H1 (cell line): ENCODE data around the gene EN1. TPM values are rescaled to one million over a fixed set of nuclear protein-coding genes. Genes with fewer than 3 reads are reported as not detected.

Source experiments
- CTCF ChIA-PET: fragments of 300-600 bp; sonication (Branson Sonifier 250); formaldehyde crosslinking; loops from one replicate; lab custom pipeline; 2021; ENCODE audit not compliant: partially characterized antibody; lab: Charles Lee
- POLR2A ChIA-PET: fragments of 300-600 bp; sonication (Branson Sonifier 250); formaldehyde crosslinking; loops from one replicate; lab custom pipeline; 2021; ENCODE audit warnings: inconsistent platforms; ENCODE audit not compliant: partially characterized antibody; lab: Charles Lee
- DNase-seq, 2 experiments: peaks; one replicate each; pipeline versions ENCODE4 v3.0.0 to v3.0.0-alpha.2; 2010 to 2022; ENCODE audit warnings: low spot score in 2 of 2, low read depth in 1 of 2, mixed read lengths in 1 of 2
- FAIRE-seq: peaks from 2 replicates; lab custom pipeline; 2011; peaks lifted over from hg19 to GRCh38; lab: Jason Lieb, UNC
- H2AFZ ChIP-seq: 2 replicates; pipeline ENCODE4 v1.8.1; 2012; ENCODE audit warnings: low read length, inconsistent platforms
- H2AK5ac ChIP-seq: 2 replicates; pipeline ENCODE4 v1.6.1; 2013; ENCODE audit warnings: low read depth, low read length
- H2BK120ac ChIP-seq: replicated peaks from 2 replicates; pipeline ENCODE3; 2013; ENCODE audit warnings: low read depth, low read length, inconsistent platforms
- H2BK12ac ChIP-seq: 2 replicates; pipeline ENCODE4 v1.6.1; 2013; ENCODE audit warnings: low read depth, low read length
- H2BK15ac ChIP-seq: 2 replicates; pipeline ENCODE4 v1.6.1; 2013; ENCODE audit warnings: low read length
- H2BK20ac ChIP-seq: 2 replicates; pipeline ENCODE4 v1.6.1; 2013; ENCODE audit warnings: low read length
- H2BK5ac ChIP-seq: 2 replicates; pipeline ENCODE4 v1.6.1; 2013; ENCODE audit warnings: low read depth, low read length
- H3K14ac ChIP-seq: 2 replicates; pipeline ENCODE4 v1.6.1; 2013; ENCODE audit warnings: inconsistent platforms; ENCODE audit not compliant: insufficient read length
- H3K18ac ChIP-seq: 2 replicates; pipeline ENCODE4 v1.6.1; 2013; ENCODE audit warnings: low read length; ENCODE audit errors: extremely low read depth
- H3K23ac ChIP-seq: 2 replicates; pipeline ENCODE4 v1.6.1; 2013; ENCODE audit warnings: inconsistent platforms; ENCODE audit not compliant: insufficient read length
- H3K23me2 ChIP-seq: 2 replicates; pipeline ENCODE4 v1.6.1; 2013; ENCODE audit warnings: low read depth, low read length
- H3K27ac ChIP-seq: 2 replicates; pipeline ENCODE4 v1.6.1; 2011; ENCODE audit warnings: low read depth, low read length, inconsistent platforms
- H3K27me3 ChIP-seq, 4 experiments: replicated peaks in 1 of 4; 1 replicate in 1 of 4; 2 replicates in 3 of 4; pipeline versions ENCODE4 v1.6.1 to v1.8.1; 2011 to 2013; ENCODE audit warnings: low read length in 3 of 4, mild to moderate bottlenecking in 3 of 4, inconsistent platforms in 2 of 4, mixed read lengths in 2 of 4, moderate library complexity in 1 of 4; ENCODE audit not compliant: control insufficient read depth in 3 of 4, insufficient read depth in 3 of 4; ENCODE audit errors: extremely low read depth in 1 of 4
- H3K36me3 ChIP-seq, 4 experiments: 2 replicates each; pipeline versions ENCODE4 v1.6.1 to v1.8.1; 2011 to 2013; ENCODE audit warnings: mild to moderate bottlenecking in 4 of 4, low read length in 3 of 4, moderate library complexity in 2 of 4, control low read depth in 1 of 4, inconsistent platforms in 1 of 4; ENCODE audit not compliant: insufficient read depth in 4 of 4, control insufficient read depth in 2 of 4
- H3K4ac ChIP-seq: replicated peaks from 2 replicates; pipeline ENCODE3; 2013; ENCODE audit warnings: low read length, low read depth, mixed read lengths, inconsistent platforms; ENCODE audit not compliant: insufficient read length
- H3K4me1 ChIP-seq, 4 experiments: replicated peaks in 1 of 4; 1 replicate in 1 of 4; 2 replicates in 3 of 4; pipeline versions ENCODE4 v1.6.1 to v1.8.1; 2011 to 2013; ENCODE audit warnings: low read length in 3 of 4, inconsistent platforms in 2 of 4, mixed read lengths in 1 of 4; ENCODE audit not compliant: insufficient read depth in 4 of 4, control insufficient read depth in 3 of 4
- H3K4me2 ChIP-seq, 2 experiments: 2 replicates each; pipeline versions ENCODE4 v1.6.1 to v1.8.1; 2011 to 2013; ENCODE audit warnings: low read depth in 2 of 2, low read length in 2 of 2, control low read depth in 1 of 2, inconsistent platforms in 1 of 2, mild to moderate bottlenecking in 1 of 2; ENCODE audit not compliant: insufficient read depth in 1 of 2
- H3K4me3 ChIP-seq, 4 experiments: fragments of 200-600, 300-600 bp in 1 of 4; sonication (generic), shearing (Covaris generic), sonication (Bioruptor Twin) in 1 of 4; 2 replicates each; pipeline versions ENCODE4 v1.5.1 to v1.8.1; 2011 to 2016; ENCODE audit warnings: low read length in 4 of 4, low read depth in 3 of 4, control low read depth in 2 of 4, inconsistent platforms in 2 of 4, mild to moderate bottlenecking in 2 of 4, mixed read lengths in 1 of 4, moderate library complexity in 1 of 4; ENCODE audit not compliant: insufficient read depth in 2 of 4; ENCODE audit errors: extremely low read depth in 1 of 4
- H3K56ac ChIP-seq: replicated peaks from 2 replicates; pipeline ENCODE3; 2013; ENCODE audit warnings: low read depth, mild to moderate bottlenecking, mixed read lengths, low read length, inconsistent platforms; ENCODE audit not compliant: insufficient read length
- H3K79me1 ChIP-seq: 2 replicates; pipeline ENCODE4 v1.6.1; 2013; ENCODE audit warnings: low read depth, low read length, control low read depth
- H3K79me2 ChIP-seq, 2 experiments: 2 replicates each; pipeline versions ENCODE4 v1.6.1 to v1.8.1; 2012 to 2013; ENCODE audit warnings: low read length in 2 of 2, mild to moderate bottlenecking in 2 of 2, inconsistent platforms in 1 of 2; ENCODE audit not compliant: insufficient read depth in 2 of 2, control insufficient read depth in 1 of 2
- H3K9ac ChIP-seq, 4 experiments: replicated peaks in 1 of 4; 1 replicate in 1 of 4; 2 replicates in 3 of 4; pipeline versions ENCODE4 v1.6.1 to v1.8.1; 2011 to 2013; ENCODE audit warnings: low read depth in 3 of 4, low read length in 3 of 4, control low read depth in 2 of 4, mild to moderate bottlenecking in 2 of 4, moderate library complexity in 2 of 4, inconsistent platforms in 1 of 4; ENCODE audit errors: extremely low read depth in 1 of 4
- H3K9me3 ChIP-seq, 2 experiments: 2 replicates each; pipeline versions ENCODE4 v1.6.1 to v1.8.1; 2012 to 2013; ENCODE audit warnings: mild to moderate bottlenecking in 2 of 2, moderate library complexity in 2 of 2, control low read depth in 1 of 2, inconsistent platforms in 1 of 2, low read depth in 1 of 2, low read length in 1 of 2, mixed read lengths in 1 of 2; ENCODE audit not compliant: insufficient read depth in 2 of 2
- H4K20me1 ChIP-seq, 2 experiments: replicated peaks in 1 of 2; 2 replicates each; pipeline versions ENCODE3 to v1.8.1; 2011 to 2013; ENCODE audit warnings: inconsistent platforms in 2 of 2, low read length in 2 of 2, mild to moderate bottlenecking in 1 of 2; ENCODE audit not compliant: insufficient read depth in 2 of 2, control insufficient read depth in 1 of 2
- H4K5ac ChIP-seq: 2 replicates; pipeline ENCODE4 v1.6.1; 2013; ENCODE audit warnings: low read length, low read depth, mixed read lengths, inconsistent platforms; ENCODE audit not compliant: insufficient read length
- H4K8ac ChIP-seq: 2 replicates; pipeline ENCODE4 v1.8.0; 2013; ENCODE audit warnings: mild to moderate bottlenecking, moderate library complexity, low read length, inconsistent platforms; ENCODE audit not compliant: insufficient read depth; ENCODE audit errors: extremely low read depth
- H4K91ac ChIP-seq: replicated peaks from 2 replicates; pipeline ENCODE3; 2013; ENCODE audit warnings: low read length, mixed read lengths, inconsistent platforms; ENCODE audit not compliant: insufficient read length
- CBX8 ChIP-seq: fragments of 300-800, 300-1000 bp; sonication (generic); IDR thresholded peaks from 2 replicates; pipeline ENCODE4 v1.7.1; 2016; ENCODE audit warnings: low read depth, low read length, borderline replicate concordance
- CHD1 ChIP-seq: IDR thresholded peaks from 2 replicates; pipeline ENCODE4 v1.6.1; 2012; ENCODE audit warnings: low read depth, low read length, improper control_type of control experiment
- E2F6 ChIP-seq: IDR thresholded peaks from 2 replicates; pipeline ENCODE4 v1.6.1; 2012; ENCODE audit warnings: inconsistent platforms
- EGR1 ChIP-seq: IDR thresholded peaks from 2 replicates; pipeline ENCODE4 v1.6.1; 2011; ENCODE audit warnings: low read depth, low read length, borderline replicate concordance
- EP300 ChIP-seq, 2 experiments: IDR thresholded peaks; 1 replicate in 1 of 2; 2 replicates in 1 of 2; pipeline ENCODE4 v1.6.1; 2011 to 2012; ENCODE audit warnings: low read depth in 2 of 2, low read length in 2 of 2, mild to moderate bottlenecking in 2 of 2, borderline replicate concordance in 1 of 2, inconsistent platforms in 1 of 2, moderate library complexity in 1 of 2
- PHF8 ChIP-seq: fragments of 200-600 bp; sonication (generic); conservative IDR thresholded peaks from 2 replicates; pipeline ENCODE4 v1.7.1; 2012; ENCODE audit warnings: low read depth, mild to moderate bottlenecking, inconsistent platforms, low read length, moderate library complexity
- RBBP5 ChIP-seq: IDR thresholded peaks from 2 replicates; pipeline ENCODE4 v1.7.1; 2012; ENCODE audit warnings: low read depth, mild to moderate bottlenecking, inconsistent platforms, low read length, moderate library complexity, borderline replicate concordance
- RFX5 ChIP-seq: IDR thresholded peaks from 2 replicates; pipeline ENCODE4 v1.6.1; 2011; ENCODE audit warnings: low read depth, low read length, improper control_type of control experiment, borderline replicate concordance
- TAF1 ChIP-seq: IDR thresholded peaks from 2 replicates; pipeline ENCODE4 v1.6.1; 2011; ENCODE audit warnings: mild to moderate bottlenecking, low read depth, low read length
- ZNF274 ChIP-seq: IDR thresholded peaks from 2 replicates; pipeline ENCODE4 v1.7.0; 2012; ENCODE audit warnings: low read length, borderline replicate concordance; ENCODE audit errors: extremely low read depth
- WGBS, 2 experiments: shearing (Covaris generic) in 1 of 2; methylation state at CpG; one replicate each; pipeline versions ENCODE4 v1.1.6 to v1.1.7; 2013 to 2015; ENCODE audit warnings: low lambda C conversion rate in 2 of 2, mixed read lengths in 2 of 2, inconsistent platforms in 1 of 2, low coverage in 1 of 2, missing lambda C conversion rate in 1 of 2; ENCODE audit not compliant: insufficient replicate concordance in 2 of 2, insufficient coverage in 1 of 2, insufficient read length in 1 of 2; ENCODE audit errors: extremely low coverage in 1 of 2, missing lambda C conversion rate in 1 of 2; 5-methylcytosine and 5-hydroxymethylcytosine counted together
- polyA plus RNA-seq, 7 experiments: library from polyadenylated mRNA; depleted of rRNA in 3 of 7; stranded (reverse) in 5 of 7; unstranded in 2 of 7; fragments of >200 nt in 5 of 7; fragments of 200-250 nt in 2 of 7; gene quantifications; 1 replicate in 5 of 7; 2 replicates in 1 of 7; 4 replicates in 1 of 7; pipeline versions ENCODE4 v1.2.1 to v1.2.3, GENCODE V29; 2011 to 2013; ENCODE audit warnings: missing spikeins in 2 of 7, mixed read lengths in 2 of 7
- total RNA-seq: library from RNA; stranded (reverse); fragmentation: NEBNext Ultra II Directional; extraction: Animal tissue kit (Norgen Biotek cat#: 25700); gene quantifications from 2 replicates; pipeline ENCODE4 v1.2.1, GENCODE V29; 2021

EN1 gene
- total and polyA plus RNA-seq, 2 of the 8 experiments (the other 6 are each of a cell fraction or from before 2014, with no cell fraction given) = not detected

- Histone ChIP-seq H3K4me2 (peak overlapping the region; percentile 49 to 90), H3K14ac (no peak overlapping the region), H3K27ac (no peak overlapping the region), H3K9me3 (no peaks in the 10 kb centered on the region), H4K91ac (no peak overlapping the region), H3K4me1 (peaks cover 3 to 39% (median 31%) of the 10 kb centered on the region in 4 experiments), H4K8ac (peak overlapping the region; percentile 62; the same call in 1 of the 2 replicates), H2BK15ac (peak overlapping the region; percentile 72; the same call in 1 of the 2 replicates), H4K20me1 (peaks cover 16 to 24% of the 10 kb centered on the region in 2 experiments), H2AFZ (no peak overlapping the region), H3K23me2 (peaks cover 12% of the 10 kb centered on the region), H3K79me1 (no peaks in the 10 kb centered on the region), H3K4me3 (peak overlapping the region in 1 of 4 experiments; percentile 37; a peak in 2 of 8 replicates), H3K27me3 (peaks cover 91 to 99% (median 95%) of the 10 kb centered on the region in 4 experiments), H3K9ac (no peak overlapping the region), H2BK120ac (no peak overlapping the region), H3K36me3 (peaks cover 0 to 9% (median 0%) of the 10 kb centered on the region in 4 experiments; a peak in 1 of 8 replicates), H2AK5ac (no peak overlapping the region), H3K79me2 (no peaks in the 10 kb centered on the region), H3K56ac (no peak overlapping the region), H3K23ac (no peak overlapping the region), H2BK12ac (peak overlapping the region; percentile 68), H4K5ac (no peak overlapping the region), H2BK20ac (peak overlapping the region; percentile 86), H3K4ac (no peak overlapping the region), H3K18ac (peak overlapping the region; percentile 57; the same call in 1 of the 2 replicates), H2BK5ac (no peak overlapping the region)
- 5% methylated on average over 39 of the region's 43 CpGs; no CpG with 5 or more reads in 1 of the 2 experiments for WGBS, 2 experiments
- CTCF ChIA-PET = interaction anchor here (0.6 to 8.6 kb wide), 8 partner anchors 10 to 622 kb away, joined by 3 to 84 read pairs (median 4); no protein-coding TSS in a partner anchor
- FAIRE-seq = no peak
- DNase-seq = peak in 1 of 2 experiments; percentile 62
- POLR2A ChIA-PET = interaction anchor here (1.1 to 1.9 kb wide), 5 partner anchors 8 to 77 kb away, joined by 3 to 10 read pairs (median 3); no protein-coding TSS in a partner anchor
- TF ChIP-seq RFX5 (no peak), CHD1 (no peak), PHF8 (no peak), EP300 (IDR thresholded peaks at IDR 0.05; ENCODE audit: borderline replicate concordance in 1 of 2, low read depth in 2 of 2, low read length in 2 of 2) (no peak), E2F6 (no peak), EGR1 (no peak), ZNF274 (no peak), CBX8 (peak; percentile 60; the same call in 1 of the 2 replicates), RBBP5 (no peak), TAF1 (no peak)
These were observed 2.4 kb downstream of the EN1 start for GRCh38 chr2:118845005-118845521.
